Effector CD4-positive, alpha-beta T cell (primary cell): ENCODE results near the gene SLC9A7.
"Not testable (repeated sequence)": the region's sequence is repeated elsewhere in the genome, so short reads cannot be mapped to it uniquely, and the experiment has no call there.

Source experiments
- DNase-seq: peaks from one replicate; pipeline ENCODE4 v3.0.0-alpha.2; 2020
- total RNA-seq: gene quantifications from one replicate; lab custom pipeline; 2026; lab: John Stamatoyannopoulos, UW

Gene SLC9A7
- total RNA-seq: 39.0 reads per million, percentile 63 among the genes with 10 or more reads in this experiment

- peak; percentile 67 for DNase-seq
Observed at GRCh38 chrX:46758956-46759644, at the start of gene SLC9A7. Gene SLC9A7 (minus strand): TSS chrX:46759118. CDS start chrX:46759029, 89 bp downstream.

GRCh38 chrX:46805270-46805669 lies 46.4 kb upstream of the SLC9A7 start:
- no peak for DNase-seq

GRCh38 chrX:46803140-46803539 lies 44.2 kb upstream of the SLC9A7 start:
- DNase-seq: no peak

- DNase-seq: peak; percentile 55
Observed at GRCh38 chrX:46796574-46797191, 37.8 kb upstream of the SLC9A7 start.

GRCh38 chrX:46793386-46794143 lies 34.6 kb upstream of the SLC9A7 start:
- DNase-seq: no peak

GRCh38 chrX:46792810-46793188 lies 33.9 kb upstream of the SLC9A7 start:
- no peak for DNase-seq

- DNase-seq: no peak
Observed at GRCh38 chrX:46791927-46792809, 33.2 kb upstream of the SLC9A7 start.

- DNase-seq: no peak
Observed at GRCh38 chrX:46788902-46789301, 30.0 kb upstream of the SLC9A7 start.

GRCh38 chrX:46784437-46784836 lies 25.5 kb upstream of the SLC9A7 start:
- DNase-seq: not testable (repeated sequence)

GRCh38 chrX:46782034-46782433 lies 23.1 kb upstream of the SLC9A7 start:
- DNase-seq: no peak

- DNase-seq: no peak
Observed at GRCh38 chrX:46777971-46778810, 19.3 kb upstream of the SLC9A7 start.

GRCh38 chrX:46770817-46771163 lies 11.9 kb upstream of the SLC9A7 start:
- DNase-seq: no peak

- DNase-seq: no peak
Observed at GRCh38 chrX:46770000-46770816, 11.3 kb upstream of the SLC9A7 start.

GRCh38 chrX:46762963-46763362 lies 4.0 kb upstream of the SLC9A7 start:
- no peak for DNase-seq

- no peak for DNase-seq
Observed at GRCh38 chrX:46759645-46759974, 692 bp upstream of the SLC9A7 start.

- no peak for DNase-seq
Observed at GRCh38 chrX:46758163-46758955, 559 bp downstream of the SLC9A7 start.

- DNase-seq: no peak
Observed at GRCh38 chrX:46757593-46757992, 1.3 kb downstream of the SLC9A7 start.

- DNase-seq: no peak
Observed at GRCh38 chrX:46757052-46757451, 1.9 kb downstream of the SLC9A7 start.

- no peak for DNase-seq
Observed at GRCh38 chrX:46755671-46756070, 3.2 kb downstream of the SLC9A7 start.

- no peak for DNase-seq
Observed at GRCh38 chrX:46754586-46755061, 4.3 kb downstream of the SLC9A7 start.
